GDM1 (cell line): ENCODE data around the gene RANBP10.

Experiments used
- DNase-seq: peaks from one replicate; lab custom pipeline; 2025; lab: John Stamatoyannopoulos, UW

Gene RANBP10

DNA sequence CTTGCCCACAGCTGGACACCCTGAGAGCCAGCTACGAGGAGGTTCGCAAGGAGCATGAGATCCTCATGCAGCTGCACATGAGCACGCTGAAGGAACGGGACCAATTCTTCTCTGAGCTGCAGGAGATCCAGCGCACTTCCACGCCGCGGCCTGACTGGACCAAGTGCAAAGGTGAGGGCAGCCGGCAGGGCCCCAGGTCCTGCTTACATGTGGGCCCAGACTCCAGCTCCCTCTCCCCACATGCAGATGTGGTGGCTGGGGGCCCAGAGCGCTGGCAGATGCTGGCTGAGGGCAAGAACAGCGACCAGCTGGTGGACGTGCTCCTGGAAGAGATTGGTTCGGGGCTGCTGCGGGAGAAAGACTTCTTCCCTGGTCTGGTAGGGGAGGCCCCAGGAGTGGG lies 19.5 kb upstream of the RANBP10 start:
- no peak for DNase-seq

- DNase-seq, result no peak
Measured at GRCh38 chr16:67825119-67825518, 18.8 kb upstream of the RANBP10 start.

DNA sequence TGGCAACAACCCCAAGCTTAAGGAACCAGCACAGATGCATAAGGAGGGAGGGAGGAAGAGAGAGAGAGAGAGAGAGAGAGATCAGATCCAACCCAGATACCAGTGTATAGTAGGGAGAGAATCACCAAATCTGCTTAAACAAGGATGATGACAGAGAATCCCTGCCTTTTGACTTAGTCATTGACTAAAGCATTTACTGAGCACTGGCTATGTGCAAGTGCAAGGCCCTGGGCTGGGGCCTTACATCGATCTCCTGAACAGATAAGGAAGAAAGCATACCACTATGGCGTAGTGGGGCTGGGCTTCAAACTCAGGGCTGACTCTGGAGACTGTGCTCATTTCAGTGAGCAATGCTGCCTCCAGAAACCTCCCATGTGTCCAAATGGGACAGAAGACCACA lies 16.2 kb upstream of the RANBP10 start:
- DNase-seq, result no peak

- DNase-seq, result no peak
Measured at GRCh38 chr16:67820608-67821259, 14.4 kb upstream of the RANBP10 start.

- DNase-seq, result no peak
Measured at GRCh38 chr16:67814567-67814966, 8.2 kb upstream of the RANBP10 start.

GRCh38 chr16:67811899-67812298 lies 5.5 kb upstream of the RANBP10 start:
- DNase-seq, result no peak

GRCh38 chr16:67807148-67807682 lies 855 bp upstream of the RANBP10 start:
- DNase-seq, result no peak

- no peak for DNase-seq
Measured at GRCh38 chr16:67805718-67806427, 487 bp downstream of the RANBP10 start.

GRCh38 chr16:67804853-67805542 lies 1.4 kb downstream of the RANBP10 start:
- DNase-seq, result no peak

- no peak for DNase-seq
Measured at GRCh38 chr16:67803894-67804293, 2.5 kb downstream of the RANBP10 start.

- DNase-seq, result no peak
Measured at GRCh38 chr16:67801883-67802282, 4.5 kb downstream of the RANBP10 start.

DNA sequence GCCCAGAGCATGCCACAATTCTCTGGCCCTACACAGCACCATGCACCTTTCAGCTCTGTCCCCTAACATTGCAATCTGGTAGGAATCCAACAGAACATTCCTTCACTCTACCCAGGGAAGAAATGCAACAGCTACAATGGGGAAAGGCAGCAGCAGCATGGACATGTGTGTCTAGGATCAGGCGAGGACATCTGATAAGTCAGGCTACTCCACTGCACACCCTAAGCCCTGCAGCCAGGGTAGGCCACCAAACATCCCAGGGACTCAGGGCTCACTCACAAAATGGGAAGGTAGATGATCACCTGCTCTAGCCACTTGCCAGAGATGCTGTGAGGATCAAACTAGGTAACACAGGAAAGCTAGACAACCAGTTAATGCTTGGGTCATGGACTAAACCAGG lies 5.1 kb downstream of the RANBP10 start:
- DNase-seq, result no peak

GRCh38 chr16:67800338-67800926 lies 5.9 kb downstream of the RANBP10 start:
- DNase-seq, result no peak

DNA sequence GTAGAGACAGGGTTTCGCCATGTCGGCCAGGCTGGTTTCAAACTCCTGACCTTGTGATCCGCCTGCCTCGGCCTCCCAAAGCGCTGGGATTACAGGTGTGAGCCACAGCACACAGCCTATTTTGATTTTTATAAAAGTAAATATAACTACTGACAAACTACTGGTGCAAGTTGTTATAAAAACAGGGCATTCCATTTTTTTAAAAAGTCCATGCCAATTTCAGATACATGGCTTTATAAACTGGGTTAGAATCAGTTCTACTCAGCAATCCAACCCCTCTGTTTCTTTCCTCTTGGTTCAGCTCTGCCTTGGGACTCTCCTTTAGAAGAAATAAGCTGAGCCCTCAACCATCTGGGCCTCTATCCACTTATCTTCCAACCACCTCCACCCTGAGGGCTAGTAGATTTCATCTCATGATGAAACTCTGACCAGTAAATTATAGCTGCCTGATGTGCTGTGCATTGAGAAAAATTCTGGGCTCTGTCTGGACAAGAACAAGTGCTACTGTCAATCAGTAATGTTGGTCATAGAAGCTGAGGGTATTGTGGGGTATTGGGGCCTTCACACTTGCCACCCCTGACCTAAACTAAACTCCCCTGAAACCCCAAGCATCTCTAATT lies 10.2 kb downstream of the RANBP10 start:
- DNase-seq, result no peak

GRCh38 chr16:67790071-67790470 lies 16.3 kb downstream of the RANBP10 start:
- DNase-seq, result no peak

DNA sequence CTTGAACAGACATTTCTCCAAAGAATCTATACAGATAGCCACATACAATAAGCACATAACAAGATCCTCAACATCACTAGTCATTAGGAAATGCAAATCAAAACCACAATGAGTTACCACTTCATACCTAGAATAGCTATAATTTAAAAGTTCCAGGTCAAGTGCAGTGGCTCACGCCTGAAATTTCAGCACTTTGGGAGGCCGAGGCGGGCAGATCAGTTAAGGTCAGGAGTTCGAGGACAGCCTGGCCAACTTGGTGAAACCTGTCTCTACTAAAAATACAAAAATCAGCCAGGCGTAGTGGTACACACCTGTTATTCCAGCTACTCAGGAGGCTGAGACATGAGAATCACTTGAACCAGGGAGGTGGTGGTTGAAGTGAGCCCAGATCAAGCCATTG lies 19.9 kb downstream of the RANBP10 start:
- DNase-seq, result no peak

DNA sequence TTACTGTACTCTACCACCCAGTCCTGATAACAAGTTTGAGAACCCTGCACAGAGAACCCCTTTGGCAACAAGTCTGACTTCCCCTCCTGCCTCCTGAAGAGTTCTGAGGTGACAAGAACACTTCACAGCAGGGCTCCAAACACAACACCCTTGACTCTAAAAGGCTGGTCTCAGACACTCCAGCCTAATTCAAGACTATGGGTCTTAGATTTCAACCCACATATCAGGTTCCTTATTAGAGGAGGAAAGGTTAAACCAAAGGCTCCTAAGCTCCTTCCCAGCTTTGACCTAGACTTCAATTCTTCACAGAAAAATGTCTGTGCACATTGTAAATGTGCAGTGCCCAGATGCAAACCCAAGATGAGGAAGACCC lies 23.0 kb downstream of the RANBP10 start:
- no peak for DNase-seq

DNA sequence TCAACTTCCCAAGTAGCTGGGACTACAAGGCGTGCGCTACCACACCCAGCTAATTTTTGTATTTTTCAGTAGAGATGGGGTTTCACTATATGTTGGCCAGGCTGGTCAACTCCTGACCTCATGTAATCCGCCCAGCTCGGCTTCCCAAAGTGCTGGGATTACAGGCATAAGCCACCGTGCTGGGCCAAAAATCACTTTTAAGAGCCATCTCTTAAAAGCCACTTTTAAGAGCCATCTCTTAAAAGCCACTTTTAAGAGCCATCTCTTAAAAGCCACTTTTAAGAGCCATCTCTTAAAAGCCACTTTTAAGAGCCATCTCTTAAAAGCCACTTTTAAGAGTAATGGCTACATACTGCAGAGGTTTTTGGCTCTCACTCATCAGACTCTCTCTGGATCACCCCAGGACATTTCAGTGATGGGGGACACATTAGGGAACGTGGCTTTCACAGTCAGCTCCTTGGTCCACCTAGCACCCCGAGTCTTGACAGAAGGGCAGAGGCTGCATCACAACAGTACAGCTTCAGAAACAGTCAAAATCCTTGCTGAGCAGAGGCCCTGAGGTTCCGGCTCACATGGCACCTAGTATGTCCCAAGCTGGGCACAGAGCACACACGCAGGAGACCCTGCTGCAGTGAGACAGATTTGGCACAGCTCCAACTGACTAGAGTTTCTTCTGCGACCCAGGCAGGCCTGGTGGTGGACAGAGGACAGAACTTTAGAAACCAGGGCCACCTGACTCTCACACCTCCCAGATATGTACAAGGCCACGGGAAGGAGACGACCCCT lies 23.6 kb downstream of the RANBP10 start:
- no peak for DNase-seq

DNA sequence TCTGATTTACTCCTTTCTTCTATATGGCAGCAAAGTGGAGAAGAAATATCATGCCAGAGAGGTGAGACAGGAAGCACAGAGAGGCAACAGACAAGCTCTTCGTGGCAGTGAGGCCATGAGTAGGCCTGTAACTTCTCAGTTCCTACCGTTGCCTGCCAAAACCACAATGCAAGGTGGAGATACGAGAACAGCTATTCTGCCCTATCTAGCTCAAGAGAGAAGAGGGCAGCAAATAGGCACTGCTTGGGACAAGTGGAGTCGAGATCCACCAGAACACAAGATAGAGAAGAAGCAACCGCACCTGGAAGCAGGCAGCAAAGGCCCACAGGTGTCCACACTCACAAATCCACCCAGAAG lies 24.8 kb downstream of the RANBP10 start:
- peak; percentile 18 for DNase-seq

DNA sequence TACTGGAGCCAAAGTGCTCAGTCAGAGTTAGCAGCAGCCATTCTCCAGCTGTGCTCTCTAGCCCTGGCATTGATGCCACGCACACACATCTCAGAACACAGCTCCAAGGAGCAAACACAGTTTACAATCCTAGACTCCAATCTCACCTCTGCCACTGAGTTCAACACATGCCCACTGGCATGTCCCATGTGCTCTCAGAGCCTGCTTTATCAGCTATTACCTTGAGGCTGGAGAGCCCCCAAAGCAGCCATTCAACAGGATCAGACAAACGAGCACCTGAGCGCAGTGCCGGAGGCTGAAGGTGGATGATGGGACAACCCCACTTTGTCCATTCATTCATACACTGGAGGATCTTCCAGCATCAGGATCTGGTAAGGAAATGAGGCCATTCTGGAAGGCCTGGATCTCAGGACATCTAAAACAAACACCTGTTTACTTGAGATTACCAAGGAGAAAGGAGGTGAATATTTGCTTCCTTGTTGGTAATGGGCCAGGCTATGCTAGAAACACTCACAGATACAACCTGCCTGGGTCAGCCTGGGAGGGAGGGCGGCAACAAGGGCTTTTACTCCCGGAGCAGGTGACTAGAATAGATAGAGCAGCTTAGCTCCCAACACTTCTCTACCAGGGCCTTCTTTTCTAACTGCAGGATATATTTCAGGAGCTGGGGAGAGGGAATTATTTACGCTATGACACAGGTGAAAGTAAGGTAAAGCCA lies 25.4 kb downstream of the RANBP10 start:
- no peak for DNase-seq
